ENCODE measurements around the gene CYP2E1. TPM values are rescaled to one million over a fixed set of nuclear protein-coding genes. Genes with fewer than 3 reads are reported as not detected.

CYP2E1 gene
- total RNA-seq, 1 experiment from 2014 or later: 0.13 TPM

GRCh38 chr10:133530506-133530905 is 3.3 kb downstream of the CYP2E1 start:
- Histone ChIP-seq H4K5ac (ENCODE audit: insufficient read length, low read depth, low read length) (no peak overlapping the region), H3K18ac (ENCODE audit: insufficient read length, low read depth, low read length) (no peak overlapping the region), H2AFZ (ENCODE audit: low read length) (no peak overlapping the region), H3K23ac (ENCODE audit: insufficient read length, low read depth, low read length) (no peak overlapping the region), H3K27me3 (ENCODE audit: insufficient read depth, low read length) (no peaks in the 10 kb centered on the region; the same call in 1 of the 2 replicates), H4K8ac (replicated peaks; ENCODE audit: insufficient read length, low read depth, low read length) (no peak overlapping the region), H3T11ph (ENCODE audit: low read length) (no peak overlapping the region), H3K4ac (ENCODE audit: low read depth, low read length) (no peak overlapping the region), H4K91ac (ENCODE audit: insufficient read length, low read depth, low read length) (no peak overlapping the region), H3K23me2 (ENCODE audit: insufficient read length, low read depth, low read length, poor library complexity, severe bottlenecking) (no peaks in the 10 kb centered on the region), H3K79me2 (ENCODE audit: insufficient read depth, low read length) (no peaks in the 10 kb centered on the region), H2BK120ac (ENCODE audit: low read depth, low read length, poor library complexity, severe bottlenecking) (no peak overlapping the region), H3K79me1 (ENCODE audit: insufficient read depth, low read depth, low read length, poor library complexity, severe bottlenecking) (no peaks in the 10 kb centered on the region), H2BK20ac (ENCODE audit: low read depth, low read length, poor library complexity, severe bottlenecking) (no peak overlapping the region), H3K9ac (ENCODE audit: extremely low read depth, insufficient read length, low read length) (no peak overlapping the region), H2BK15ac (ENCODE audit: low read depth, low read length) (no peak overlapping the region), H3K27ac (ENCODE audit: insufficient read length, low read depth, low read length) (no peak overlapping the region), H3K14ac (ENCODE audit: insufficient read depth, low read length) (no peak overlapping the region), H3K9me3 (ENCODE audit: control insufficient read depth, low read depth, low read length) (peaks cover 93% of the 10 kb centered on the region), H2BK5ac (ENCODE audit: insufficient read length, low read length) (no peak overlapping the region), H4K20me1 (ENCODE audit: control insufficient read depth, insufficient read depth, insufficient read length) (no peaks in the 10 kb centered on the region), H3K56ac (ENCODE audit: insufficient read length, low read depth, low read length) (no peak overlapping the region), H2BK12ac (ENCODE audit: insufficient read length, low read depth, low read length) (no peak overlapping the region), H3K4me2 (ENCODE audit: insufficient read depth, insufficient read length, low read length) (no peak overlapping the region), H3K4me1 (ENCODE audit: insufficient read depth, low read length) (no peaks in the 10 kb centered on the region), H2AK5ac (ENCODE audit: insufficient read length, low read length) (no peak overlapping the region)
- no peak for TF ChIP-seq CTCF (conservative IDR thresholded peaks at IDR 0.05)
- no peaks in the 10 kb centered on the region; the same call in none of the 2 replicates for H3K27me3 Mint-ChIP-seq (ENCODE audit: low read depth)
- no peak overlapping the region for H3K27ac Mint-ChIP-seq
- no peak for DNase-seq
- peaks cover 93 to 94% of the 10 kb centered on the region in 2 experiments for H3K9me3 Mint-ChIP-seq
- WGBS (ENCODE audit: extremely low coverage, insufficient read length, low lambda C conversion rate): no CpG with 5 or more reads among the region's 9 CpGs
- H3K4me3 Mint-ChIP-seq: no peak overlapping the region
- H3K4me1 Mint-ChIP-seq: no peaks in the 10 kb centered on the region
- peaks cover 5 to 20% (median 19%) of the 10 kb centered on the region in 3 experiments; a peak in 5 of 7 replicates for H3K36me3 Mint-ChIP-seq (ENCODE audit: insufficient read depth in 1 of 3, low read depth in 3 of 3)
